Neural crest cell (in vitro differentiated cells): ENCODE measurements around the gene AURKAIP1. TPM values are rescaled to one million over a fixed set of nuclear protein-coding genes. Genes with fewer than 3 reads are reported as not detected.

Experiments used
- DNase-seq: peaks from one replicate; pipeline ENCODE4 v3.0.0; 2021; ENCODE audit warnings: low read depth, mixed read lengths, low spot score
- H3K27ac Mint-ChIP-seq: one replicate; pipeline ENCODE4 v1.8.0; 2021; ENCODE audit warnings: mild to moderate bottlenecking, mixed read lengths; ENCODE audit not compliant: unreplicated experiment
- H3K27me3 Mint-ChIP-seq: 2 replicates; pipeline ENCODE4 v1.8.0; 2021; ENCODE audit warnings: low read depth, mild to moderate bottlenecking, mixed read lengths
- H3K36me3 Mint-ChIP-seq: 2 replicates; pipeline ENCODE4 v1.8.0; 2021; ENCODE audit warnings: low read depth, mild to moderate bottlenecking, mixed read lengths
- H3K4me1 Mint-ChIP-seq: 2 replicates; pipeline ENCODE4 v1.8.0; 2021; ENCODE audit warnings: mixed read lengths
- H3K4me3 Mint-ChIP-seq: one replicate; pipeline ENCODE4 v1.8.0; 2021; ENCODE audit warnings: mild to moderate bottlenecking, mixed read lengths
- H3K9me3 Mint-ChIP-seq: 2 replicates; pipeline ENCODE4 v1.8.0; 2021; ENCODE audit warnings: mixed read lengths
- CTCF ChIP-seq: fragments of 200-600 bp; sonication (generic); conservative IDR thresholded peaks from 2 replicates; pipeline ENCODE4 v1.5.0; 2021; ENCODE audit warnings: antibody characterized with exemption, mild to moderate bottlenecking
- total RNA-seq: library from RNA; stranded (reverse); gene quantifications from 2 replicates; pipeline ENCODE4 v1.2.1, GENCODE V29; 2021

AURKAIP1 gene
- total RNA-seq, 1 donor from 2014 or later = 128 TPM

GRCh38 chr1:1345860-1346500, 29.0 kb downstream of the AURKAIP1 start:
- peak overlapping the region; percentile 38 for H3K4me3 Mint-ChIP-seq
- H3K4me1 Mint-ChIP-seq = peaks cover 13% of the 10 kb centered on the region
- no peak for TF ChIP-seq CTCF

GRCh38 chr1:1345384-1345783, 29.6 kb downstream of the AURKAIP1 start:
- Mint-ChIP-seq H3K36me3 (peaks cover 10% of the 10 kb centered on the region), H3K27me3 (no peaks in the 10 kb centered on the region), H3K27ac (no peak overlapping the region), H3K4me3 (no peak overlapping the region), H3K4me1 (peaks cover 13% of the 10 kb centered on the region), H3K9me3 (no peaks in the 10 kb centered on the region)
- no peak for DNase-seq
- TF ChIP-seq CTCF = no peak

More at GRCh38 chr1:1345860-1346500, 29.0 kb downstream of the AURKAIP1 start:
- H3K36me3 Mint-ChIP-seq = peaks cover 4% of the 10 kb centered on the region
- H3K9me3 Mint-ChIP-seq = no peaks in the 10 kb centered on the region
- no peaks in the 10 kb centered on the region for H3K27me3 Mint-ChIP-seq
- no peak for DNase-seq
- H3K27ac Mint-ChIP-seq = no peak overlapping the region

- DNase-seq = no peak
- no peaks in the 10 kb centered on the region for H3K27me3 Mint-ChIP-seq
- H3K27ac Mint-ChIP-seq = no peak overlapping the region
- H3K4me3 Mint-ChIP-seq = peak overlapping the region; percentile 75
- no peaks in the 10 kb centered on the region for H3K9me3 Mint-ChIP-seq
- peak; percentile 61 for TF ChIP-seq CTCF
- H3K36me3 Mint-ChIP-seq = peaks cover 10% of the 10 kb centered on the region
- H3K4me1 Mint-ChIP-seq = peaks cover 13% of the 10 kb centered on the region
Observed at GRCh38 chr1:1344655-1345361, 30.2 kb downstream of the AURKAIP1 start.

- H3K27me3 Mint-ChIP-seq = no peaks in the 10 kb centered on the region
- H3K36me3 Mint-ChIP-seq = peaks cover 10% of the 10 kb centered on the region
- peaks cover 13% of the 10 kb centered on the region for H3K4me1 Mint-ChIP-seq
- DNase-seq = no peak
- H3K4me3 Mint-ChIP-seq = no peak overlapping the region
- no peak for TF ChIP-seq CTCF
- no peak overlapping the region for H3K27ac Mint-ChIP-seq
- H3K9me3 Mint-ChIP-seq = no peaks in the 10 kb centered on the region
Observed at GRCh38 chr1:1343811-1344421, 31.1 kb downstream of the AURKAIP1 start.

GRCh38 chr1:1342584-1343115, 32.4 kb downstream of the AURKAIP1 start:
- TF ChIP-seq CTCF = no peak
- H3K27ac Mint-ChIP-seq = no peak overlapping the region
- DNase-seq = no peak
- peaks cover 10% of the 10 kb centered on the region for H3K36me3 Mint-ChIP-seq
- no peaks in the 10 kb centered on the region for H3K9me3 Mint-ChIP-seq
- no peaks in the 10 kb centered on the region for H3K27me3 Mint-ChIP-seq
- H3K4me1 Mint-ChIP-seq = peaks cover 11% of the 10 kb centered on the region
- no peak overlapping the region for H3K4me3 Mint-ChIP-seq
